Adipocyte (in vitro differentiated cells): ENCODE data around the gene OSMR.

Source experiments
- DNase-seq: peaks from one replicate; pipeline ENCODE4 v3.0.0-alpha.2; 2015; ENCODE audit warnings: low read depth
- H3K27me3 ChIP-seq: replicated peaks from 2 replicates; pipeline ENCODE4 v1.7.0; 2013; ENCODE audit warnings: mild to moderate bottlenecking, low read length, moderate library complexity; ENCODE audit not compliant: control insufficient read depth, insufficient read depth
- H3K36me3 ChIP-seq: 2 replicates; pipeline ENCODE4 v1.7.0; 2013; ENCODE audit warnings: low read length, mild to moderate bottlenecking, moderate library complexity; ENCODE audit not compliant: control insufficient read depth, insufficient read depth, severe bottlenecking
- H3K4me1 ChIP-seq: 2 replicates; pipeline ENCODE4 v1.7.0; 2013; ENCODE audit warnings: mild to moderate bottlenecking, low read length, moderate library complexity; ENCODE audit not compliant: control insufficient read depth, insufficient read depth
- H3K4me3 ChIP-seq: 2 replicates; pipeline ENCODE4 v1.7.0; 2013; ENCODE audit warnings: mild to moderate bottlenecking, low read length, moderate library complexity
- H3K9ac ChIP-seq: 2 replicates; pipeline ENCODE4 v1.7.0; 2013; ENCODE audit warnings: mild to moderate bottlenecking, low read length, moderate library complexity
- H3K9me3 ChIP-seq: 2 replicates; pipeline ENCODE4 v1.7.0; 2013; ENCODE audit warnings: mild to moderate bottlenecking, low read length, moderate library complexity; ENCODE audit not compliant: control insufficient read depth

The OSMR gene

GRCh38 chr5:38878391-38879077 is 32.7 kb downstream of the OSMR start:
- H3K36me3 ChIP-seq = peaks cover 97% of the 10 kb centered on the region
- H3K27me3 ChIP-seq = no peaks in the 10 kb centered on the region
- DNase-seq = no peak
- H3K9me3 ChIP-seq = no peaks in the 10 kb centered on the region
- H3K9ac ChIP-seq = no peak overlapping the region
- H3K4me3 ChIP-seq = no peak overlapping the region
- peaks cover 13% of the 10 kb centered on the region for H3K4me1 ChIP-seq

- Histone ChIP-seq H3K4me1 (peaks cover 11% of the 10 kb centered on the region), H3K9ac (no peak overlapping the region), H3K4me3 (no peak overlapping the region), H3K9me3 (no peaks in the 10 kb centered on the region), H3K27me3 (no peaks in the 10 kb centered on the region), H3K36me3 (peaks cover 99% of the 10 kb centered on the region)
- no peak for DNase-seq
Measured at GRCh38 chr5:38879078-38879460, 33.3 kb downstream of the OSMR start.

DNA sequence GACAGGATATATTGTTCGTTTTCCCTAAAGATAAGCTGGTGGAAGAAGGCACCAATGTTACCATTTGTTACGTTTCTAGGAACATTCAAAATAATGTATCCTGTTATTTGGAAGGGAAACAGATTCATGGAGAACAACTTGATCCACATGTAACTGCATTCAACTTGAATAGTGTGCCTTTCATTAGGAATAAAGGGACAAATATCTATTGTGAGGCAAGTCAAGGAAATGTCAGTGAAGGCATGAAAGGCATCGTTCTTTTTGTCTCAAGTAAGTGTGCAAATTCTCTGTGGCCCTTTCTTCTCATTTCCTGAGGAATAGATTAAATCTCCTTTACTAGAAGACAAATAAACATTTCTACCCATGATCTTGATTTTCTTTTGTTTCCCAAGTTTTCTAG is 38.0 kb downstream of the OSMR start:
- no peaks in the 10 kb centered on the region for H3K27me3 ChIP-seq
- H3K4me1 ChIP-seq = peaks cover under 1% of the 10 kb centered on the region
- peaks cover 98% of the 10 kb centered on the region for H3K36me3 ChIP-seq
- H3K9ac ChIP-seq = no peak overlapping the region
- no peak overlapping the region for H3K4me3 ChIP-seq
- H3K9me3 ChIP-seq = no peaks in the 10 kb centered on the region
- no peak for DNase-seq

DNA sequence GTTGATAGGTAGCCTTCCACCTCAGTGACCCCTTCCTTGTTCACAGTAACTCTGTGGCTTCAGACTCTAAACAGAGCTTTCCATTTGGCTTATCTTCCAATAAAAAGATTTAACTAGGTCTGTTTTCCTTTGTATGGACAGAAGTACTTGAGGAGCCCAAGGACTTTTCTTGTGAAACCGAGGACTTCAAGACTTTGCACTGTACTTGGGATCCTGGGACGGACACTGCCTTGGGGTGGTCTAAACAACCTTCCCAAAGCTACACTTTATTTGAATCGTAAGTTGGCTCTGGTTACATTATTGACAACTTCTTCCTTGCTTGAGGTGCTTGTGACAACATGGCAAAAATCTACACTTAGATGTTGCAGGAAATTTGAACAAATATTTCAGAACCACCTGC is 39.4 kb downstream of the OSMR start:
- DNase-seq = no peak
- Histone ChIP-seq H3K4me3 (no peak overlapping the region), H3K27me3 (no peaks in the 10 kb centered on the region), H3K4me1 (no peaks in the 10 kb centered on the region), H3K36me3 (peaks cover 98% of the 10 kb centered on the region), H3K9ac (no peak overlapping the region), H3K9me3 (no peaks in the 10 kb centered on the region)

DNA sequence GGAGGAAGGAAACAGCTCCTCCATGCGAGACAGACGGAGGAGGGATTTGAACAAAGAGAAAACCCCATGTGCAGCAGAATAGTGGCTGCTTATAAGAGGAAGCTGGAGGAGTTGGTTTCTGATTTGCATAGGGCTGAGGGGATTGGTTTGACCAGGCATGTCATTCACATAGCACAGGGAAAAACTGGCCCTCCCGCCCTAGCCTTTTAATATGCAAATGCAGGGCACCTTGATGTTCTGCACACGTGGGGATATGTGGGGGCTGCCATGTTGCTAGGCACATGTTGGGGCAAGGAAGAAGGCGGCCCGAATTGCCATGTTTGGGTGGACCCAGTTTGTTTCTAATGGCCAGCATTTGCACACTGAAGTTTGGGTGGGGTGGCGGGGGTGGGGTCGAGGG is 42.2 kb downstream of the OSMR start:
- no peaks in the 10 kb centered on the region for H3K9me3 ChIP-seq
- H3K36me3 ChIP-seq = peaks cover 96% of the 10 kb centered on the region
- H3K27me3 ChIP-seq = no peaks in the 10 kb centered on the region
- no peak for DNase-seq
- no peak overlapping the region for H3K9ac ChIP-seq
- H3K4me3 ChIP-seq = no peak overlapping the region
- H3K4me1 ChIP-seq = no peaks in the 10 kb centered on the region

DNA sequence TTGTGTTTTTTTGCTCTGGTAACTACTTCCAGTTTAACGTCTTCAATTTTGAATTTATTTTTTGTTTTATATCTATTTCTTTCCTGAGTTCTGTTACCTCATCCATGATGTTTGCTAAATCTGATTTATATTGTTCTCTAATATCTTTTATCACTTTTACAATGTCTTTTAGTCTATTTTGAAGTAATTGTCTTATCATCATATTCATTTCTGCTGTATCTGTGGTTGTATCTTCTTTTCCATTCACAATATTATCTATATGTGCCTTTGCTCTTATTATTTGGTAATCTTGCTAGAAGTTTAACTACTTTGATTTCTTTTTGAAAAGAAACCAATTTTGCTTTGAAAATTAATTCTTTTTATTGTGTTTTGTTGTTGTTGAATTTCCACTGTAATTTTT is 43.6 kb downstream of the OSMR start:
- Histone ChIP-seq H3K36me3 (peaks cover 94% of the 10 kb centered on the region), H3K4me1 (no peaks in the 10 kb centered on the region), H3K9me3 (no peaks in the 10 kb centered on the region), H3K4me3 (no peak overlapping the region), H3K9ac (no peak overlapping the region), H3K27me3 (no peaks in the 10 kb centered on the region)
- DNase-seq = no peak

GRCh38 chr5:38891563-38891962 is 45.8 kb downstream of the OSMR start:
- Histone ChIP-seq H3K4me1 (no peaks in the 10 kb centered on the region), H3K9ac (no peak overlapping the region)

GRCh38 chr5:38892363-38892762 is 46.6 kb downstream of the OSMR start:
- Histone ChIP-seq H3K36me3 (peaks cover 71% of the 10 kb centered on the region), H3K9ac (no peak overlapping the region), H3K4me1 (no peaks in the 10 kb centered on the region), H3K4me3 (no peak overlapping the region), H3K9me3 (peaks cover 12% of the 10 kb centered on the region), H3K27me3 (no peaks in the 10 kb centered on the region)
- DNase-seq = no peak

More at GRCh38 chr5:38891563-38891962, 45.8 kb downstream of the OSMR start:
- Histone ChIP-seq H3K27me3 (no peaks in the 10 kb centered on the region), H3K36me3 (peaks cover 75% of the 10 kb centered on the region), H3K4me3 (no peak overlapping the region), H3K9me3 (peaks cover 7% of the 10 kb centered on the region)
- DNase-seq = no peak

DNA sequence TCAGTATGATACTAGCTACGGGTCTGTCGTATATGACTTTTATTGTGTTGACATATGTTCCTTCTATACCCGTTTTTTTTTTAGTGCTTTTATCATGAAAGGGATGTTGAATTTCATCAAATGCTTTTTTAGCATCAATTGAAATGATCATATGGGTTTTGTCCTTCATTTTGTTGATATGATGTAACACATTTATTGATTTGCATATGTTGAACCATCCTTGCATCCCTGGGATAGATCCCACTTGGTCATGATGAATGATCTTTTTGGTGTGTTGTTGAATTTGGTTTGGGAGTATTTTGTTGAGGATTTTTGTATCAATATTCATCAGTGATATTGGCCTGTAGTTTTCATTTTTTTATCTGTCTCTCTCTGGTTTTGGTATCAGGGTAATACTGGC is 50.9 kb downstream of the OSMR start:
- H3K9ac ChIP-seq = no peak overlapping the region
- H3K4me1 ChIP-seq = no peaks in the 10 kb centered on the region
- H3K27me3 ChIP-seq = no peaks in the 10 kb centered on the region
- no peak overlapping the region for H3K4me3 ChIP-seq
- H3K36me3 ChIP-seq = peaks cover 69% of the 10 kb centered on the region
- no peak for DNase-seq
- peaks cover 12% of the 10 kb centered on the region for H3K9me3 ChIP-seq

DNA sequence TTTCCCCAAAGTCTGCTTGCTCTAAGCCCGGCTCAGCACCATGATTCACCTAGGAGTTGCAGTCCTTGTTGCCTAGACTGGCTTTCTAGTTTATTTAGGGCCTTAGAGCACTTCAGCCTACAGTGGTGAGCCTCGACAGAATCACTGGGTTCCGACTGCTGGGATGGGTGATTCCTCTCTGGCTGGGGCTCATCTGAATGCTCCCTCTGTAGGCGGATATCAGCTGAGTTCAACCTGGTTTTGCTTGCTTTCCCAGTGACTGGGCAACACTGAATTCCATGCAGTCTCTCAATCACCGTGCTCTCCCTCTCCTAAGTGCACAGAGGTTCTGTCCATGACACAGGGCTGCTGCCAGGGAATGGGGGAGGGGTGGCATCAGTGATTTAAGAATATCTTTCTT is 54.1 kb downstream of the OSMR start:
- no peak overlapping the region for H3K4me3 ChIP-seq
- no peaks in the 10 kb centered on the region for H3K27me3 ChIP-seq
- peaks cover 77% of the 10 kb centered on the region for H3K36me3 ChIP-seq
- no peak for DNase-seq
- H3K4me1 ChIP-seq = no peaks in the 10 kb centered on the region
- no peak overlapping the region for H3K9ac ChIP-seq
- peaks cover 12% of the 10 kb centered on the region for H3K9me3 ChIP-seq

GRCh38 chr5:38905516-38905915 is 59.7 kb downstream of the OSMR start:
- no peak overlapping the region for H3K4me3 ChIP-seq
- H3K4me1 ChIP-seq = no peaks in the 10 kb centered on the region
- no peaks in the 10 kb centered on the region for H3K27me3 ChIP-seq
- peaks cover 98% of the 10 kb centered on the region for H3K36me3 ChIP-seq
- peak; percentile 34 for DNase-seq
- H3K9ac ChIP-seq = no peak overlapping the region
- H3K9me3 ChIP-seq = no peaks in the 10 kb centered on the region

DNA sequence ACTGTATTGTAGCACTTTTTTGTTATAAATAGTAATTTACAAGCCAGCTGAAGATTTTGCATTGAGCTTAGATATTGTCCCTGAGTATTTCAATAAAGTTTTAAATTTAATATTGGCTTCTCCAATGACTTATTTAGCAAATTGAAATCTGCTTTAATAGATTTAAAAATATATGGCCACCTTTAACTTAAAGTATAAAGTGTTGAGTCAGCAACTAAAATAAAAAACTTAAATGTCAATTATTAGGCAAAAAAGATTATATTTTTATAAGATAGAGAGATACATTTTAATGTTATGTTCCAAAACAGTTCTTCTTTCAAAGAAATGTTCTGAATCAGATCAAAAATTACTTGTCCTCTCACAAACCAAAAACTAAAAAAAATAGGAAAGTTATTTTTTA is 60.7 kb downstream of the OSMR start:
- Histone ChIP-seq H3K9me3 (no peaks in the 10 kb centered on the region), H3K36me3 (peaks cover 96% of the 10 kb centered on the region), H3K27me3 (no peaks in the 10 kb centered on the region), H3K9ac (no peak overlapping the region), H3K4me1 (no peaks in the 10 kb centered on the region), H3K4me3 (no peak overlapping the region)
- DNase-seq = no peak
